Right lung (tissue), 5 donors: Measurements from ENCODE around the gene FADS2. TPM values are rescaled to one million over a fixed set of nuclear protein-coding genes. Genes with fewer than 3 reads are reported as not detected.
A peak's percentile ranks its signal among the peaks of the same experiment; 100 is the strongest.

Source experiments
- DNase-seq, 2 donors: peaks; one replicate each; pipeline ENCODE4 v3.0.0-alpha.2; 2013
- polyA plus RNA-seq, 5 donors: library from polyadenylated mRNA; unstranded; fragments of 120-200 nt; gene quantifications; one replicate each; pipeline versions ENCODE4 v1.2.1 to v1.2.3, GENCODE V29; 2013; ENCODE audit warnings: inconsistent platforms in 1 of 5, low replicate concordance in 1 of 5; ENCODE audit not compliant: insufficient read length in 5 of 5, insufficient read depth in 1 of 5

The FADS2 gene
- polyA plus RNA-seq, 5 donors = 47.7 to 120 (median 74.9) TPM

GRCh38 chr11:61793829-61794204 lies 34.3 kb upstream of the FADS2 start:
- DNase-seq = no peak

DNA sequence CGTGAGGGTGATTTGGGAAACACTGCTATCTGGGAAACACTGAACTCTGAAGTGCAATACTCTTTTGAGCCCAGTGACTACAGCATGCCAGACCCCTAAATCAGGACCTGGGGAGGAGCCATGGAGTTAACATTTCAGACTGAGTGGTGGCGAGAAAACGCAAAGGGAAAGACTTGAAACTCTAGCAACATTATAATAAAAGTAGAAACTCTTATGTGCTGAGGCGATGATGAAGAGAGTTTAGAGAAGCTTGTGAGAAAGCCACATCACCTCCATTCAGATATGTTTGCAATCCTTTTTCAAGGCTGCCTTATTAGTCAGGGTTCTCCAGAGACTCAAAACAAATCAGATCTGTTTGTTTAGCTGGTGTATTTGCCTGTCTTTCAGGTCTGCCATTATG lies 33.5 kb upstream of the FADS2 start:
- no peak for DNase-seq

DNA sequence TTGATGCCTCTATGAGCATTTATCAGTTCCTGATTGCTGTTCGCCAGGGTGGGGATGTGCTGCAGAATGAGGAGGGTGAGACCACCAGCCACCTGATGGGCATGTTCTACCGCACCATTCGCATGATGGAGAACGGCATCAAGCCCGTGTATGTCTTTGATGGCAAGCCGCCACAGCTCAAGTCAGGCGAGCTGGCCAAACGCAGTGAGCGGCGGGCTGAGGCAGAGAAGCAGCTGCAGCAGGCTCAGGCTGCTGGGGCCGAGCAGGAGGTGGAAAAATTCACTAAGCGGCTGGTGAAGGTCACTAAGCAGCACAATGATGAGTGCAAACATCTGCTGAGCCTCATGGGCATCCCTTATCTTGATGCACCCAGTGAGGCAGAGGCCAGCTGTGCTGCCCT lies 32.6 kb upstream of the FADS2 start:
- DNase-seq = no peak

- DNase-seq = no peak
These were observed 32.1 kb upstream of the FADS2 start for GRCh38 chr11:61795876-61796526.

GRCh38 chr11:61797263-61797944 lies 30.7 kb upstream of the FADS2 start:
- peak; percentile 71 to 83 for DNase-seq

GRCh38 chr11:61799665-61800284 lies 28.3 kb upstream of the FADS2 start:
- DNase-seq = no peak

GRCh38 chr11:61800331-61801281 lies 27.5 kb upstream of the FADS2 start:
- no peak for DNase-seq

GRCh38 chr11:61802605-61803004 lies 25.5 kb upstream of the FADS2 start:
- DNase-seq = no peak

DNA sequence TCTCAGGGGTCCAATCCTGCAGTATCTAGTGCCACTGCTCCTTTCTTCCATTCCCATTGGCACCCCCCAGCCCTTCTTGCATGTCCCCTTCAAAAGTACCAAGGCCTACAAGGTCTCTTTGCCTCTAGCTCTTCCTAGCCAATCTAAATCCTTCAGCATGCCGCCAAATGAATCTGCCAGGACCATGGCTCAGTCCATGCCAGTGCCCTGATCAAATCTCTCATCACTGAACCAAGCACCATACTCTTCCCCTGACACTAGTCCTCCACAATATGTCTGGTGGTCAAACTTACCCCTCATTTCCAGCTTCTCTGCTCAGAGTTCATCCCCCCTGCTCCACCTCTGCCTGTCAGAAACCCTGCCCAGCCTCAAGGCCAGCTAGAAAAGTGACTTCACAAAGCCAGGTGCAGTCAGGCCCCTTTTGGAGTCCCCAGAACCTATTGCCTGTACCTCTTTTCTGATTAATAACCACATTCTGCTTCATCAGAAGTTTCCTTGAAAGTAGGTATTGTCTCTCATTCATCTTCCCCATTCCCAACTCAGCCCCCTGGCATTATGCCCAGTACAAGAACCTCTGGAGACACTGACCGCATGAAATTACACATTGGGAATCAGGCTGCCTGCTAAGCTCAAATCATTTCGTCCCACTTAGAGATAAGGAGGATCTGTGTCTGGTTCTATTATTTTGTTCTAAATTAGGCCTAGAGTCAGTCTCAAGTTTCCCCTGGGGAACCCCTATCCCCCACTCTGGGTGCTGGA lies 24.0 kb upstream of the FADS2 start:
- no peak for DNase-seq

DNA sequence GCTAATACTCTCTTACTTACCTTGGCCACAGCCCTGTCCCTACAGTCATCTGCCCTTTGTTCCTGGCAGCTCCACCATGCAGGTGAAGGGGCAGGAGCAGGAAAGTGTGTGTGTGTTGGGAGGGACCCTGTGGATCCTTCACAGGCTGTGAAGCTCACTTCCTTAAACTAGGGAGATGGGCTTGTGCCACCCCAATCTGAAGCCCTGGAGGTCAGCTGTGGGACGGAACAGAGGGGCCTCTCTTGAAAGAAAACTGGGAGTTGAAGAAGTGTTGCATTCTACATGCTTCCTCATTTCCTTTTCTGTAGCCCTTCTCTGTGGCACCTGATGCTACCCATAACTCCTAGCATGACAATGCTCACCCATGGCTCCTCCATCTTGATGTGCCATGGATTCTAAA lies 23.0 kb upstream of the FADS2 start:
- DNase-seq = no peak

DNA sequence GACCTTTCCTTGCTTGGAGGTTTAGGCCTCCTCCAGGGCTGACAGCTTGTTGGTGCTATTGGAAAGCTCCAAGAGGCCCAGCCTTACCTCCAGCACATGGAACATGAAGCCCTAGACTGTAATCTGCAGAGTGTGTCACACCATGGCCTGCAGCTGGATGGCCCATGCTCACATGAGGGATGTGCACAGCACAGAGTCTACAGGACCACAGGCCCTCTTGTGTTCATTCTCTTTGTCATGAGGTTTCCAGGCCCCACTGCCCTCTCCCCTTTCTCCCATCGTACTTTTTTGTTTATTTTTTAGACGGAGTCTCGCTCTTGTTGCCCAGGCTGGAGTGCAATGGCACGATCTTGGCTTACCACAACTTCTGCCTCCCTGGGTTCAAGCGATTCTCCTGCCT lies 21.3 kb upstream of the FADS2 start:
- DNase-seq = no peak

DNA sequence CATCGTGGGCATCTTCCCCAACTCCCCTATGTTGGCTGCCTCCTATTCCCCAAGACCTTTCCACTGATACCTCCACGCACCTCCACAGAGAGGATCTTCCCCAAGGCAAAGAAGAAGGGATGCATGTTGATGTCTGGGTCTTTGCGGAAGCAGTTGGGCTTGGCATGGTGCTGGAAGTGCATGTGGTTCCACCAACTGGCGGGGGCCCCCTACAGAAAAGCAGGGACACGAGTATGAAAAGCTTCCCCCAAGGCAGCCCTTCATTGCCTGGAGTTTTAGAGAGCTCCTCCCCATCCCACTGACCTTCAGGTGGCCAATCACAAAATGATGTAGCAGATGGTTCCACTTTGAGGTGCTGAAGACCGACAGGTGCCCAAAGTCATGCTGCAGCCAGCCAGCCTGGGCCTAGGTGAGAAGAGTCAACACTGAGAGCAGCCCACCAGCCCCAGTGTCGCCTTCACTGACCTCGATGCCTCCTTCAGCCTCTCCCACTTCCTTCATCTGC lies 17.4 kb upstream of the FADS2 start:
- DNase-seq = no peak

- no peak for DNase-seq
These were observed 16.3 kb upstream of the FADS2 start for GRCh38 chr11:61811831-61812230.

GRCh38 chr11:61812736-61813411 lies 15.2 kb upstream of the FADS2 start:
- DNase-seq = no peak

GRCh38 chr11:61814247-61814957 lies 13.7 kb upstream of the FADS2 start:
- no peak for DNase-seq

DNA sequence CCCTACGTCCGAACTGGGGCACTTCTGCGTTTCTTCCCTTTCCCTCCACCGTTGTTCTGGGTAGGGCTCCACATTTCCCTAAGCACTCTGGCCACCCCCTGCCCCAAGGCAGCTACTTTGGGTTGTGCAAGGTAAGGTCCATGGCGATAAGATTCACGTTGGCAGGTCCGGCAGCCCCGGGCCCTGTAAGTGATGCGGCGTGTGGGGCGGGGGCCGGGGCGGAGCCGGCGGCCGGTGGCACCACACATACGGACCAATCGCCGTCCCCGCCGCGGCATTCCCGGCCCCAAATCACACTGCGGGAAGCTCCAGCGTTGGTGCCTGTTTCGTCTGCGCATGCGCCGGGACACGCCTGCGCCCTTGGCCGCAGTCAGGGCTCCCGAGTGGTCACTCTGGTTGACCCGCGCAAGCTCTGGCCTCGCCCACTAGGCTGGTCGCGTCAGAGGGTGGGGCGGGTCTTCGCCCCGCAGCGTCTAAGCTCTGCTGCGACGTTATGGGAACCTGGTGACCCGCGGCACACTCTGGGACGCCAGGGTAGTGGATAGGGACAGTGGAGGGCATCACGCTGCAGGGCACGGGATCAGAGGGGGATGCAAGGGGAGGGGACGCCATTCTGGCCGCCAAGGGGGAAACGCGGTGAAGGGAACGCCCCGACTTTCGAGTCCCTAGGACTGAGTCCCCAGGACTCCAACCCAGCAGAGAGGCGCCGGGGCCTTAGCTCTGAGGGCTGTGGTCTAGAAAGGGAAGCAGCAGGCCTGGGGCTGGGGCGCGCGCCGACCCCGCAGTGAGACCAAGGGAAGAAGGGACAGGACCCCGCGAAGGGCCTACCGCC lies 12.9 kb upstream of the FADS2 start:
- DNase-seq = peak; percentile 93 to 95

DNA sequence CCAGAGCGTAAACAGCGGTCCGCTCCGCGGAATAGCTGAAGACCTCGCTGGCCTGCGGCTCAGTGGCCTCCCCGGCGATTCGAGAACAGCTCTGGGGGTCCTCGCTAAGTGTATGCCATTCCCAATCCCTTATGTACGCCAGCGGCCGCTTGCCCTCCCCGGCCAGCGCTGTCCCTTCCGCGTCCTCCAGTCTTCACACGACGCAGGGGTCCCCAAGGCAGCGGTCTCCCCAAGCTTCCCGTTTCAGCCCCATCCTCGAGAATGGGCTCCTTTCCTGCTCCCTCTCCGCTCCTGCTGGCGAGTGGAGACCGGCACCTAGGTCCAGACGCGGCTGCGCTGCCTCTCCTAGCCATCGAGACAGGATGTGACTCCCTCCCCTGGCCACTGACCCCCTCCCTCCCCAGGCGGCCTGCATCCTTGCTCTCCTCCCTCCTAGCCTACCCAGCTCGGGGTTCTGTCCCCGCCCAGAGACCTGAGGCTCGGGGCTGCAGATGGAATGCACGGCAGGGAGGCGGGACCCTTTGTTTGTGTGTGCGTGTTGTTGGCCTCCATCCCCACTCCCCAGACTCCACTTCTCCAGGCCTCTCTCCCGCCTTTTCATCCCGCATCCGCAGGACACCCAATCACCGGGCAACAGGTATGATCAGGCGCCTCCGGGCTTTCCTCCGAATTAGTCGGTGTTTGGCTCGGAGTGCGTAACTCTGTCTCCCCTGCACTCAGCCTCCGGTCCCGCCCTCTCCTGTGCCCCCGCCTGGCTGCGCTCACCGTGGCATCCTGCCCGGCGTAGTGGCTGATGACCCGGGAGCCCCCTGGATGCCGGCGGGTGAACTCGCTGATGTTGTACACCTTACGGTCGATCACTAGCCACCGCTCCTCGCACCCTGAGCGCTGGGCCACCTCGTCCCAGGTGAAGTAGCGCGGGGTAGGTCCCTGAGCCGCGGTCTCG lies 12.0 kb upstream of the FADS2 start:
- DNase-seq = peak; percentile 56 to 60
